HG03442 (cell line): ENCODE measurements around the gene DPF3.

Experiments
- ATAC-seq: cut with Tn5 transposase; IDR thresholded peaks from one replicate; pipeline ENCODE4 v1.9.1; 2021; ENCODE audit warnings: mild to moderate bottlenecking, moderate library complexity; ENCODE audit not compliant: unreplicated experiment

The DPF3 gene

GRCh38 chr14:72845196-72845595 lies 48.7 kb downstream of the DPF3 start:
- no peak for ATAC-seq

- ATAC-seq: no peak
Observed at GRCh38 chr14:72844524-72844923, 49.4 kb downstream of the DPF3 start.

GRCh38 chr14:72839753-72840607 lies 53.9 kb downstream of the DPF3 start:
- no peak for ATAC-seq

GRCh38 chr14:72839351-72839750 lies 54.5 kb downstream of the DPF3 start:
- no peak for ATAC-seq

- ATAC-seq: no peak
Observed at GRCh38 chr14:72836085-72836484, 57.8 kb downstream of the DPF3 start.

GRCh38 chr14:72833174-72833573 lies 60.7 kb downstream of the DPF3 start:
- no peak for ATAC-seq

GRCh38 chr14:72830786-72831594 lies 62.9 kb downstream of the DPF3 start:
- ATAC-seq: no peak

GRCh38 chr14:72830356-72830755 lies 63.5 kb downstream of the DPF3 start:
- no peak for ATAC-seq

- ATAC-seq: no peak
Observed at GRCh38 chr14:72828604-72829003, 65.3 kb downstream of the DPF3 start.

- no peak for ATAC-seq
Observed at GRCh38 chr14:72826039-72826438, 67.9 kb downstream of the DPF3 start.

- no peak for ATAC-seq
Observed at GRCh38 chr14:72825486-72825885, 68.4 kb downstream of the DPF3 start.

- ATAC-seq: no peak
Observed at GRCh38 chr14:72824051-72824450, 69.8 kb downstream of the DPF3 start.

GRCh38 chr14:72822946-72823611 lies 70.8 kb downstream of the DPF3 start:
- ATAC-seq: no peak

GRCh38 chr14:72818998-72819397 lies 74.9 kb downstream of the DPF3 start:
- ATAC-seq: no peak

GRCh38 chr14:72816287-72816686 lies 77.6 kb downstream of the DPF3 start:
- ATAC-seq: no peak

GRCh38 chr14:72815430-72815829 lies 78.5 kb downstream of the DPF3 start:
- ATAC-seq: no peak

GRCh38 chr14:72812292-72812851 lies 81.5 kb downstream of the DPF3 start:
- no peak for ATAC-seq

GRCh38 chr14:72810201-72810600 lies 83.7 kb downstream of the DPF3 start:
- ATAC-seq: no peak

- ATAC-seq: no peak
Observed at GRCh38 chr14:72809063-72809462, 84.8 kb downstream of the DPF3 start.

- ATAC-seq: no peak
Observed at GRCh38 chr14:72808564-72808963, 85.3 kb downstream of the DPF3 start.

GRCh38 chr14:72802588-72802946 lies 91.3 kb downstream of the DPF3 start:
- ATAC-seq: no peak
